GM11168 (cell line): ENCODE results near the gene FADS6.

ENCODE experiments used
- in situ Hi-C: fragments of 300-500 bp; cut with MboI; formaldehyde crosslinking; loops from one replicate; pipeline ENCODE4 v1.12.0; 2022; ENCODE audit warnings: low sequenced_read_pairs; ENCODE audit not compliant: unreplicated experiment

Gene FADS6

DNA sequence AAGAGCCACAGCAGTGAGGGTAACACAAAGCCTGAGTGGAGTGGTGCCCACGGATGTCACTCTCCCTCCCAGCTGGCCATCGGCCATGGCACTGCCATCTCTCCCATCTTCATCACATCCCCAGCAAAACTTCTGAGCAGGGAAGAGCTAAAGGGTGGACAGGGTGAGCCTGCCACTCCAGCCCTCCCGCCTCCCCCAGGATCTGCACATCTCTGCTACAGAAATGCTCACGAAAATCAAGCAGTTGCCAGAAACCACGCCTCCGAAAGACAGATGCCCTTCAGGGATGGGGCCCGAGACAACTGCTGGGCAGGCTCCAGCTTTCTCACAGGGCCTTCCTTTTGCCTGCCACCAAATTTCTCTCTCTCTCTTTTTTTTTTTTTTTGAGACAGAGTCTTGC is 37.3 kb downstream of the FADS6 start:
- in situ Hi-C loops = no loop called here

DNA sequence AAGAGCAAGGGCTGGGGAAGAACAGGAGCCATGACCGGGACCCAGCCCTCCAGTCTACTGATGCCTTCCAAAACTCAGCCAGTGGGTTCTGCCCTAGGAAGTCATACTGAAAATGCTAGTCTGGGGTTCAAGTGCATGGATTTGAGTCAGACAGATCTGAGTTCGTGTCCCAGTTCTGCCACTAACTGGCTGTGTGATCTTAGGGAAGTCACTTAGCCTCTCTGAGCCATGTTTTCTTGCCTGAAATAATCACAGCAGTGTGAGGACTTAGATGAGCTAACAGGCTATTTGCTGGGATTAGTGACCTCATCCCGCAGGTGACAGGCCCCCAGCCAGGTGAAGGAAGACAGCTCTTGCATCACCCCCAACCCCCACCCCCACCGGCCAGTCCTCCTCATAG is 38.1 kb downstream of the FADS6 start:
- in situ Hi-C loops = no loop called here

- in situ Hi-C loops = no loop called here
Measured at GRCh38 chr17:74854792-74855191, 38.6 kb downstream of the FADS6 start.

- in situ Hi-C loops = no loop called here
Measured at GRCh38 chr17:74853669-74854068, 39.8 kb downstream of the FADS6 start.

- in situ Hi-C loops = no loop called here
Measured at GRCh38 chr17:74853048-74853397, 40.4 kb downstream of the FADS6 start.

GRCh38 chr17:74852237-74853047 is 41.0 kb downstream of the FADS6 start:
- in situ Hi-C loops = no loop called here

DNA sequence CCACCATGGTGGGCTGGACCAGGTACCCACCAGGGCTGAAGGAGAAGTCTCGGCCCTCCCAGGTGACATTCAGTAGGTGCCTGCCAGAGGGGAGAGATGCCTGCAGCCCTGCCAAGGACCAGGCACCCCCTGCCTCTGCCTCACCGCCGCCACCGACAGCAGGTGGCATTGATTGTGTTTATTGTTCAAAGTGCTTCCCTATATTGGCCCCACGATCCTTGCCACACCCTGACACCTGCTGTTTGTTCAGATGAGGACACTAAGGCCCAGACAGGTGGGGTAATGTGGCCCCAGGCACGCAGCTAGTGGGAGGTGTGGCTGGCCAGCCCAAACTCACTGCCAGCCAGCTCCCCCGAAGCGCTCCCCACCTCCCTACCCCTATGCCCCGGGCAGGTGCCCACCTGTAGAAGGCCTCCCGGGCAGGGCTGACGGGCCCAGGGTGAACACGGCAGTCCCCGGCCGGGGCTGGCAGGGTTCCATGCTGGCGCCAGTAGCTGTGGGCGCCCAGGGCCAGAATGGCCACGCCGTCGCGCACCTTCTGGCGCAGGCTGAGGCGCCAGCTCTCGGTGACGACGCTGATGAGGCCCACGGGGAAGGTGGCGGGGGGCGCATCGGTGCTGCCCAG is 41.7 kb downstream of the FADS6 start:
- in situ Hi-C loops = no loop called here

DNA sequence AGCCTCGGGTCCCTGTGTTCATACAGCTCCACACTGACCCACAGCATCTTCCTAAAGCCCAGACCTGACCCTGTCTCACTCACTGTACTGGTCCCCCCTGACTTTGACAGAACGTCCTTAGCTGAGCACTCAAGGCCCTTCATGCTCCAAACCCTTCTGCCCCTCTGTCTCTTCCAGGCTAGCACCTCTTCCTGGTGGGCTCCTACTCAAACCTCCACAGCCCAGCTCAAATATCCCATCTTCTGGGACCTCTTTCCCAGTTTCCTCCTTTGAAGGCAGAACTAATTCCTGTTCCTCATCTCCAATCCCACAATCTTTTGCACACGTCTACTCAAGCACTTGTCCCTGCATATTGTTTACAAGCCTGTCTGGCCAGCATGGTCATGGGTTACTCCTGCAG is 42.5 kb downstream of the FADS6 start:
- in situ Hi-C loops = no loop called here

- in situ Hi-C loops = no loop called here
Measured at GRCh38 chr17:74850310-74850709, 43.1 kb downstream of the FADS6 start.

GRCh38 chr17:74848656-74849399 is 44.6 kb downstream of the FADS6 start:
- in situ Hi-C loops = loop anchor here (5.0 kb wide), 1 partner anchor 47 kb away; no protein-coding TSS in a partner anchor

GRCh38 chr17:74846621-74847020 is 46.8 kb downstream of the FADS6 start:
- in situ Hi-C loops = loop anchor here (5.0 kb wide), 1 partner anchor 44 kb away; no protein-coding TSS in a partner anchor

- in situ Hi-C loops = no loop called here
Measured at GRCh38 chr17:74843352-74843627, 50.1 kb downstream of the FADS6 start.

DNA sequence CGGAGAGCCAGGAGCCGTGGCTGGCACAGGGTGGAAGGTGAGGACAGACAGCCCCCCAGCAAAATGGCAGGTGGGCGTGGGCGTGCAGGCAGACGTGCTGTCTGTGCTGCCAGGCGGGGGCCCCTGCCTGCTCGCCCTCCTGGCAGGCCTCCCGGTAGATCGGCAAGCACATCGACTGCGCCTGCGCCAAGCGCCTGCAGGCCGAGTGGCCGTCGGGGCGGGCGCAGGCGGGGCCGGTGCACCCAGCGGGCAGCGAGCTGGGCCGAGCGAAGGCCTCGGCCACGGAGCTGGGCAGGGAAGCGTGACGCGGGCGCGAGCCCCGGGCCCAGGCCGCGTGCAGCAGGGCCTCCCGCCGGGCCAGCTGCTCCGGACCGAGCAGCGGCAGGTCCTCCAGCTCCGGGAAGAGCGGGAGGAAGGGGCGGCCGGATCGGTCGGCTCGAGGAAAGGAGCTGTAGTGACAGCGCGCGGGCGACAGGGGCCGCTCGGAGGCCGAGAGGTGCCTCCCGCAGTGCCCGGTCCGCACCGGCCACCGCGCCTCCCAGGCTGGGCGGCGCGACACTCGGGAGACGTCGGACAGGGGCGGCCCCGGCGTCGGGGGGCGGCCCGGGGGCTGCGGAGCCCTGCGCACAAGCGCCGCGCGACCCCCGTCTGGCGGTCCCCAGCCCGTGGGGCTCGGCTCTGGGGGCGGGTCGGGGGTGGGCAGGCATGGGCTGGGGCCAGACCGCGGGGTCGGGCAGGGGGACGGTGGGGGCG is 50.7 kb downstream of the FADS6 start:
- in situ Hi-C loops = no loop called here

DNA sequence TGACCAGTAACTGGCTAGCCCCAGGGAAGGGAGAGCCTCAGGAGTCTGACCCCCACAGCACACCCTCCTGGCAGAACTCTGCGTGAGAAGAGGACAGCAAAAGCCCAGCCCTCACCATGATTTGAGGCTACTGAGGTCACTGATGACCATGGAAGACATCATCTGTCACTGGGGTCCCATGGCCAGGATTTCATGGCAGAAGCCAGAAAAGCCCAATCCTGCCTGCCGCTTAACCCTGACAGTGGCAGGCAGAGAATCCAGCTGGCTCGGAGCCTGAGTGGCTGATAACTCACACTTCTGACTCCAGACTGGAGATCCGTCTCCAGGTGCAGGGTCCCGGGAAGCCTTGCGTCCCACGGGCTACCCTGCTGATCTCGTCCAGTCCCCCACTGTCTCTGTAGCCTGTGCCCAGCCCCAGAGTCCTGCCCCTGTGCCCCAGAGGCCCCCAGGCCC is 51.3 kb downstream of the FADS6 start:
- in situ Hi-C loops = no loop called here

GRCh38 chr17:74840989-74841666 is 52.3 kb downstream of the FADS6 start:
- in situ Hi-C loops = no loop called here

DNA sequence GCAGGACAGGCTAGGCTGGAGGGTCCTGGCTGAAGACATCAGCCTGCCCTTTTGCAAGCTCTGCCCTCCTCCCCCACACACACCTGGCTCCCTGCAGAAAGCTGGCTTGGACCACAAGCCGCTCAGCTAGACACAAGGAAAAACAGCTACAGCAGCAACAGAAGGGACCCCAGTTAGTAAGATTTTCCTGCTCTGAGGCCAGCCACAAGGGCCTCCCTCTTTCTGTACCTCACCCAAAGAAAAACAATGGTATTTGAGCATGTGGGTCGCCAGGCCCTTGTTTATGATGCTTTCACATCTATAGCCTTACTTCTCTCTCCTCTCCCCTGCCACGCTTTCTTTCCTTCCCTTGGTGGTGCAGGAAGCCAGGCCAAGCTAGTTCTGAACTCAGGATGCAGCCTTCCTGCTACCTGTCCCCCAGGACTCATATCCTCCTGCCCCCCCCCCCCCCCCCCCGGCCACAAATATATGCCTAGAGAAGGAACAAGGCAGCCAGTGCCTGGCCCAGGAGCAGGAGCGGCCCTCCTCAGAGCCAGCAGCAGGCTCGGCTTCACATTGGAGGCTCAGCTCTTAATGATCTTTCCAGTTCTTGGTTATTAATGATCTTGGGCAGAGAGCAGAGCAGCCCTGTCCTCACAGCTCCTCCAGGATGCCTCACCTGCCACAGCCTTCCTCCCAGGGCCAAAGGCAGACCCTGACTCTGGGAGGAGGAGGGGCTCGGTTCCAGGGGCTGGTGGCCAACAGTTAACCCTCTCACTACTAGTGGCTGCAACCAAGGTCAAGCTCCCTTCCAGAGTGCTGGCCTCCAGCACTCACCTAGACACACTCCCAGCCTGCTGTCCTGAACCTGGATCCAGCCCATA is 53.2 kb downstream of the FADS6 start:
- in situ Hi-C loops = no loop called here

DNA sequence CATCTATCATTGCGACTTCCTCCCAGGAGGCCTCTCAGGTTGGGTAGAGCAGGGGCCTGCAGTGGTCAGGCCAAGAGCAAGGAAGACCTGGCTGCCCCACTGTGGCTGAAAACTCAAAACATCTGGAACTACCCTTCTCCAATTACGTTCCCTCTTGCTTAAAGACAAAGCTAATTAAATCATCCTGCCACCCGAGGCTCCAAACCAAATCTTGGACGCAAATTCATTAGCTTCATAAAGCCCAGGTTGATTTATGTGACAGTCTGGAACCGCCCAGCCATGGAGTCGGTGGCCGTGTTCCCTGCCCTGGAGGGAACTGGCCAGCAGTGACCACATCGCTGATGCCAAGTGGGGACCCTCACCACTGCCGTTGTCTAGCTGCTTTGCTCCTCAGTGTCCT is 55.2 kb downstream of the FADS6 start:
- in situ Hi-C loops = no loop called here

GRCh38 chr17:74836691-74837467 is 56.6 kb downstream of the FADS6 start:
- in situ Hi-C loops = no loop called here
